ENCODE data around the gene UBN1.
"Not testable (repeated sequence)": the region's sequence is repeated elsewhere in the genome, so short reads cannot be mapped to it uniquely, and the experiment has no call there.

The UBN1 gene

DNA sequence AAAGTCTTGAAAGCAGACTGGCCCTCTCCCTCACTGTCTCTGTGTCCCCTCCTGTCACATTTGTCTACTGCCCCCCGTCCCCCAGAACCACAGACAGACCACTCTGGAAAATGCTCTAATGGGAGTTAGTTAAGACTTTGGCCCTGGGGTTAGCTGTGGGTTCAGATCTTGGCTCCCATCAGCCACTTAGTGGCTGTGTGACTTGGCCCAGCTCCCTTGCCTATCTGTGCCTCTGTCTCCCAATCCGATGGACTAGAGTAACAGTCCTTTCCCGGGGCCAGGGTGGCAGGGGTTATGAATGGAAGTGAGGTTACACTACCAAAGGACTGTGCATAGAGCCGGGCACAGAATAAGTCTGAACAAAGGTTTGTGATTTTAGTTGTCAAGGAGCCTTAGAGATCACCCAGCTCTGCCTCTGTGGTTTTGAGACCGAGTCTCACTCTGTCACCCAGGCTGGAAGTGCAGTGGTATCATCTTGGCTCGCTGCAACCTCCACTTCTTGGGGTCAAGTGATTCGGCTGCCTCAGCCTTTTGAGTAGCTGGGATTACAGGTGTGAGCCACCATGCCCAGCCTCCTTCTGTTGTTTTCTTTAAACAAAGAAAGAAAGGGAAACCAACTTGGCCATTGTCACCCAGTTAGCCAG is 66.0 kb downstream of the UBN1 start:
- no peak for DNase-seq

DNA sequence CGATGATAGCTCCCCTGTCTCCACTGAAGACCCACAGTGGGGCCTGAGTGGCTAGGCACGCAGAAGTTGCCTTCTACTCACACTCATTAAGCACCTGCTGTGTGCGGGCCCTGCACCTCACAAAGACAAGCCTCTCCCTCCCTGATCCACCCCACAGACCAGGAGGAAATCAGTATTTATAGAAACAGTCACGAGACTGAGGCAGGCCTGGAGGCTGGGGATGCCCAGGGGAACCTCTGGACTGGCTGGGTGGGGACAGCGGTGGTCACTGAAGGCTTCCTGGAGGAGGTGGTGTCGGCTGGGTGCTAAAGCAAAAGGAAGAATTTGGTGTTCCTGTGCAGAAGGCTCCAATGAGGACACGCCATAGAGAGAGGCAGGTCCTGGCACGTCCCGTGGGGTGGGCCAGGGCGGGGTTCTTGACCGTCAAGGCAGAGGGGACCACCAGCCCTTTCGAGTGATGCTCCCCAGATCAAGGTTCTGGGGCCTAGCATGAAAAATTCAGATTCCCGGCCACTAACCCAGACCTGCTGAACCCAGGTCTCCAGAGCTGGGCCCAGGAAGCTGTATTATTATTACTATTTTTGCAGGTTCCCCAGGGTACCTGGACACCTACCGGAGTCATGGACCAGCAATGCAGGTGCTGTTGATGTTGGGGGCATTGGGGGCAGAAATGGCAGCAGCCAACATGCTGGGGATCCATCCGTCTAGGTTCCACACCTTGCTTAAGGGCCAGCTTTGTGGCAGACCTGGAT is 66.7 kb downstream of the UBN1 start:
- DNase-seq: no peak

DNA sequence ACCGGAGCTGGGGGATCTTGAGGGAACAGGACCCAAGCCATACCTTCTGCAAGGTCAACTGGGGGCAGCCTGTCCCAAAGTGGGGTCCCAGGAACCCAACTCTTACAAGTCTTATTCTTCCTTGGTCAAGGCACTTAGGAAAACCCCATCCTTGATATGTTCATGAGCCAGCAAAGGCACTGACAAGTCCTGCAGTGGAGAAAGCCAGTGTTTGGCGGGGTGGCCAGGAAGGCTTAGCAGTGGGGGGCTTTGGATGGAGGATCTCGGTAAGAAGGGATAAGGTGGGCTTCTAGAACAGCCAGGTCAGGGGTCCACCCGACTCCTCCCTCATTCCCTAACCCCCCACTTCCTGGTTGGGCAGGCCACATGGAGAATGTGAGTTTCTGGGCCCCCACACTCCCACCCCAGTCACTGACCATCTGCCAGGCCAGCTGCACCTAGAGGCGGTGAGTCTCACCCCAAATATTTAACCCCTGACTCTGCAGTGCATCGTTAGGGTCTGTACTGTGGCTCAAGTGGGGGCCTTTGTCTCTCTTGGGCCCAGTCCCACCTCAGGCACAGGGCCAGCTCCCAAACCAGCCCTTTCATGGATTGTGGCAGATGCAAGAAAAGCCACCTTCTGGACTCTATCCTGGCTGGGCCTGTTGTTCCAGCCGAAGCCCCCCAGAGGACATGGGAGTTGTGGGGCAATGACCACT is 67.4 kb downstream of the UBN1 start:
- no peak for DNase-seq

DNA sequence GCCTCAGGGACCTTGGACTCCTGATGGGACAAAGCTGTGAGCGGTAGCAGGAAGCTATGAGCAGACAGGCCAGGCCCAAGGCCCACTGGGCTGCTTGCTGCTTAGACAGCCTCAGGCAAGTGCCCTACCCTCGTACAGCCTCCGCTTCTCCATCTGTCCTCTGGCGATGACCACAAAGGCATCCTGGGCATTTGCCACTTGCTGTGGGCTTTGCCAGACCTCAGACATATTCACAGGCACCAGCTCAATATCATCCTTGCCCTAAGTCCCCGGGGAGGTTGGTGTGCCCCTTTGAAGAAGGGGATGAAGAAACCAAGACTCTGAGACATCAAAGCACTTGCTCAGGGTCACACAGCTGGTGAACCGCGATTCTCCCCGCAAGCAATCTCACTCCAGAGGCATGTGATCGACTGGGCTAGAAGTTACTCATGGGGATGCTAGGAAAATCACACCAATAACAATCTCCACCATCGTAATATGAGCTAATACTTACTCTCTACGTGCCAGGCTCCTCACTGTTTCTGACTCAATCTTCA is 68.0 kb downstream of the UBN1 start:
- DNase-seq: no peak

DNA sequence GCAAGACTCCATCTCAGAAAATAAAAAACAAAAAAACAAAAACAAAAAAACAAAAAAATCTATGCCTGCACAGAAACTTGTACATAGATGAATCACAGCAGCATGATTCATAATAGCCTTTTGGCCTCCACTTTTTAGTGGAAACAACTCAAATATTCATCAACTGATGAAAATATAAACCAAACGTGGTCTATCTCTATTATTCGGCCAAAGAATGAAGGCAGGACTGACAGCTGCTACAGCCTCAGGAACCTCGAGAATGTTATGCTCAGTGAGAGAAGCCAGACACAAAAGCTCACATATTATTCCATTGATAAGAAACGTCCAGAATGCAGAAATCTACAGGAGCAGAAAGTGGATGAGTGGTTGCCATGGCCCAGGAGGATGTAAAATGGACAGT is 69.8 kb downstream of the UBN1 start:
- no peak for DNase-seq

DNA sequence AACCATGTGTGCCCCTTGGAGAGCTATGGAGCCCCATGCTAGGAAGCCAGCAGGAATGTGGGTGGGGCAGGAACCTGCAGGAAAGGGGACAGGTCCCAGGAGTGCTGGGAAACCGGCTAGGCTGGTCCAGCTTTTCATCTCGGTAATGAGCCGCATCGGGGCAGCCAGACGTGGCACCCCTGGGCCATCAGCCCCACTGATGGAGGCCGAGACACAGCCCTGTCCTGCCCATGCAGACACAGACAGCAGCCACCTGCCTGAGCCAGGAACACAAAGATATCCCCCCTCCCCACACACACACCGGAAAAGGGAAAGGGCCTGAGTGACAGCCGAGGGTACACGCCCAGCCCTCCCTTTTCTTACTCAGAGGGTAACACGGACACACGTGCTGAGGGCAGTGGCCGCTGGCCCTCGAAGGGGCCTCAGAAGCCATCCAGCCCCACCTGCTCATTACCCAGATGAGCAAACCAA is 71.5 kb downstream of the UBN1 start:
- no peak for DNase-seq

DNA sequence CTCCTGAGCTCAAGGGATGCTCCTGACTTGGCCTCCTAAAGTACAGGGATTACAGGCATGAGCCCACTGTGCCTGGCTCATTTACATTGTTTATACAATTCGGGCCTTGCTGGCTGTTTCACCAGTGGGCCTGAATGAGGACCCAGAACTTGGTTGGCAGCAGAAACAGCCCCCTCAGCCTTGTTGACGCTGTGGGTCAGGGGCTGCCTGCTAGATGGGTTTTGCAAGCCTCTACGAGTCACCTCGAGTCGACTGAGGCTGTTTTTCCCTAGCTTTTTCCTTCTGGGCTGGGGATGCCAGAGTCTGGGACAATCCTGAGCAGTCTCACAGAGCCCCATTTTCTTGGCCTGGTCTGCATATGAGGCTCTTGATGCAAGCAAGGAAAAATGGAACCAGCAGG is 73.5 kb downstream of the UBN1 start:
- DNase-seq: no peak

DNA sequence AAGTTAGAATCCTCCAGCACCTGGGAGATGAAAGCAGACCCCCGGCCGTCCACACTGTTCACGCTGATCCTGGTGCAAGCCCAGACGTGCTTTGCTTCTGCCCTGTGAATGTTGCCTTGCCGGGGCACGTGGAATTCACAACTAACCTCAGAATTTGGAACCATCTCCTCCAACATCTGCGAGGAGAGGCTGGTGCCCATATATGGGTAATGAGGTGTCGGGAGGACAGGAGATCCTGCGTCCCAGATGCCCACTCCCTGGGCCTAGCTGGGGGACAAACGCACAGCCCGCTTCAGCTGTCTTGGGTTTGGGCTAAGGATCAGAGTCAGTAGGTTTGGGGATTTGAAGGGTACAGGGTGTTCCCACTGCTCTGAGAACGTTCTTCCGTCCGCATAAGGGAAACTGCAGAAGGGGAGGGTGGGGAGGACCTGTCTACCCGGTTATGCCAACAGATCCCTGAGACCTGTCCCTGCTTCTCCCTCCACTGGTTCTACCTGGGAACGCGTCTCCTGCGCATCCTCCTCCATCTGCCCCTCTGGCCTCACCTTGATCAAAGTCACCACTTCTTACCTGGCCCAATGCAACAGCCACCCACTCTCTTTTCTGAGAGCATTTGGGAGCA is 75.6 kb downstream of the UBN1 start:
- DNase-seq: no peak

DNA sequence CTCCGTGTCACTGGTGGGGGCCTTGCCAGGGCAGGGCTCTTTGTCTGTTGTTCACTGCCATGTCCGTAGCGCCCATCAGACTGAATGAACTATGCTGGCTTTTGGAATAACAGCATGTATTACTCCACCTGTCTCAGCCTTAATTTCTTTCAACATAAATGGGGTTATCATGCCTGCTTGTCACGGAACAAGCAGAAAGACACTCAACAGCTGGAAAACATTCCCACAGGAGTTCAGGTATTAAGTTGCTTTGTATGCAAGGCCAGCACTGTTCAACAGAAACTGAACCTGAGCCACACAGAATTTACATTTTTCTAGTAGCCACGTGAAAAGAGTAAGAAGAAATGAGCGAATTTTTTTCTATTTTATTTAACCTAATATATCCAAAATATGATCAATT is 76.6 kb downstream of the UBN1 start:
- no peak for DNase-seq

DNA sequence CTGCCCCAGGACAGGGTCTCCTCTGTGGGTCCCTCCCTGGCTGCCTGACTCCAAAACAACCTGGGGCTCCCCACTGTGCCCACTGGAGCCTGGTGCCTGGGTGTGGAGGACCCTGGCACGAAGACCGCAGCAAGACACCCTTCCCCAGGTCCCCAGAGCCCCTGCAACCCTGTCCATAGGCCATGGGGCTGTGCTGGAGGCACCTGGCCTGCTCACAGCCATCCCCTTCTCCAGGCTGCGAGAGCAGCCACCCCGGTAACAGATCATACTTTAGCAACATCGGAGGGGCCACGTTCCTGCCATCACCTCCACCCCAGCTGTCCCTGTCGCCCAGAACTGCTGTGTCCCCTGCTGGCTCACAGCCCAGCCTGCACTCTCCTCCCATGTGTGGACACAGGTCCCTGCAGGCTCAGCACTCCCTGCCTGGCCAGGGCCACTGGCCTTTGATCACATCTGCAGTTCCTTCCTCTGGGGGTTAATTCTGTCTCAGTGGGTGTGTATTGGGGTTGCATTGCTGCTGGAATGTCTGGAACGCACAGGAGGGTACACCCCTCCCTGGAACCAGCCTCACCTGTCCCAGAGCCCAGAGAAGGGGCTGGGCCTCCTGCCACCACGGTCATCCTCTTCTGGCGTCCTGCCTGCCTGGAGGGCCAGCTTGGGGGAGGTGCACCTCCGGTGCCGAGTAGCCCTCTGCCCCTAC is 77.5 kb downstream of the UBN1 start:
- no peak for DNase-seq

DNA sequence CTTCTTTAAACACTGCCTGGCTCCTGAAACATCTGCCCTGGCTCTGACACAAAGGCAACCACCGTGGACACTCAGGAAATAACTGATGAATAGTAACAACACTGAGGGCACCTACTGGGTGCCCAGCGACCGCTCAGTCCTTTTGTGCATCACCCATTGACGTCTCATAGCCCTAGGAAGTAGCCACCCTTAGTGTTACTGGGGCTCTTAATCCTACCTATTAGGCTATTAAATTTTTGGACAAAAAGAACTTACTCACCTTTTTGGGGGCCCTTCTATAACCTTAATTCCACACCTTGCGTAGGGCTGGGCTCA is 78.0 kb downstream of the UBN1 start:
- DNase-seq: no peak

DNA sequence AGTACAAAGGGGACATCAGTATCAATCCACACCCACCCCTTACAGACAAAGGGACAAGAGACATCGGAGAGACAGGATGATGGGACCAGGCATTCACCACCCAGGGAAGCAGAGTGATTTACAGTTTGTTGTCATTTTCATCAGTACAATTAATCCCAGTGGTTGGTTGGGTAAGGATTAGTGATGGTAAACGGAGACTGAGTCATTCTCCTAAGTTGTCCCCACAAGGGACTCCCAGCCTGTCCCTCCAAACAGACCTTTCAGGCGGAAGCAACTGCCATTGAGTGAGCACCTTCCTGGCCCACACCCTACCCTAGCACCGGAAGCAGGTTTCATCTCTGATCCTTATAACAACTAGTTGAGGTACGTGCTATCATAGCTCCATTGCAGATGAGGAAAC is 78.5 kb downstream of the UBN1 start:
- no peak for DNase-seq

DNA sequence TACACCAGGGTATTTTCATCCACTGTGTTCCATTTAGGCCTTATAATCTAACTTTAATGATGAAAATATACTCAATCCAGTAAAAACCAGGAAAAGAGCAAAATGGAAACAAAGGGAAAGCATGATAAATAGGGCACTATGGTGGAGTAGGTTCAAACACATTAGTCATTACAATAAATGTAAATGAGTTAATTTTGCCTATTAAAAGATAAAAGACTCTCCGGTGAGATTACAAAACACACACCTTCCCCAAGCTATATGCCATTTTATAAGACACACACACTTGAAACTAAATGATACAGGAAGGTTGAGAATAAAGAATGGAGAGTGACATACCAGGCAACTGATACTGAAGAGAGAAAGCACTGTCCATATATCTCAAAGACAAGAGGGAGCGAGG is 79.6 kb downstream of the UBN1 start:
- DNase-seq: no peak

DNA sequence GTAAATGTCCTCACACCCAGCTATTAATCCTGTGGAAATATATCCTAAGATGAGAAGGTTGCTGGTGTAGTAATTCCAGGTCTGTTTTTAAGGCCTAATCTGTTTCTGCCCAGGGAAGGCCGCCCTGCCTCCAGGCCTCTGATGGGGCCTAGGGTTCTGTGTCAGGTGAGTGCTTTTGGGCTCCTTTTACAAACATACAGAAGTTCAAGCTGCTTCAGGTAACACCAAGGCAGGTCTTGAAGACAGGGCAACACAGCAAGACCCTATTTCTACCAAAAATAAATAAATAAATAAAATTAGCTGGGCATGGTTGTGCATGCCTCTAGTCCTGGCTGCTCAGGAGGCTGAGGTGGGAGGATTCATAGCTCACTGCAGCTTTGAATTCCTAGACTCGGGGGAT is 80.4 kb downstream of the UBN1 start:
- DNase-seq: no peak

DNA sequence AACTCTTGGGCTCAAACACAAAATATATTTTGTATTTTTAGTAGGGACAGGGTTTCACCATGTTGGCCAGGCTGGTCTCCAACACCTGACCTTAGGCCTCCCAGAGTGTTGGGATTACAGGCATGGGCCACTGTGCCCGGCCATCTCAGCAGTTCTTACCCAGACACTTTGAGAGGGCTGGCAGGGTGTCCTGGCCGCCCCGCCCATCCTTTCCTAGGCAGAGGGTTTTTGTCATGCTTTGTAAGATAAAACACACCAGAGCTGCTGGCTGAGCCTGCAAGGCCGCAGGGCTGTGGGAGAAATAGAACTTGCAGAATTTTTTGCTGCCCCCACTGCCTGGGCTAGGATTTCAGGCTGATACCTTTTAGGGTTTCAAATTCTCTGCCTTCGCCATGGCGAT is 80.9 kb downstream of the UBN1 start:
- DNase-seq: no peak

DNA sequence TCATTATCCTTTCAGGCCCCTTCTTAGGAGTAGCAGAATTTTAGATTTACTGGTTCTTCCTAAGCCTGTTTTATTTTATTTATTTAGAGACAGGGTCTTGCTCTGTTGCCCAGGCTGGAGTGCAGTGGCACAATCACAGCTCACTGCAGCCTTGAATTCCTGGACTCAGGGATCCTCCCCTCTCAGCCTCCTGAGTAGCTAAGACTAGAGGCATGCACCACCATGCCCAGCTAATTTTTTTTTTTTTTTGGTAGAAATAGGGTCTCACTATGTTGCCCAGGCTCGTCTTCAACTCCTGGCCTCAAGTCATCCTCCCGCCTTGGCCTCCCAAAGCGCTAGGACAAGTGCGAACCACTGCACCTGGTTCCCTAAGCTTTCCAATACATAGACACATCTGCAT is 82.3 kb downstream of the UBN1 start:
- not testable (repeated sequence) for DNase-seq

DNA sequence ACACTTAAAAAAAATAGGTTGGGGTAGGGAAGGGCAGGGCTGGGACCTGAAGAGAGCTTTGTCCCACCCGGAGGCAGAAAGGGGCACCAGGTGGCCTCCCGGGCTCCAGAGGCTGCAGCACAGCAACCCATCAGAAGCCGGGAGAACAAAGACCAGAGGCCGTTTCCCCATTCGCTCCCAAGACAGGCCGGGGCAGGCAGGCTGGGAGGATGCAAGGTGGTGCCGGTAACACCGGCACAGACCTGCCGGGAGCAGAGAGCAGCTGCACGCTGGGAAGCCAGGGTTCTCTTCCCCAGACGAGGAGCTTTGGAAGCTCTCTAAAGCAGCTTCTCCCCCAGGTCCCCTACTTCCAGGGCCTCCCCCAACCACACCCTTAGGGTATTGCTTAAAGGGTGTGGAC is 84.1 kb downstream of the UBN1 start:
- no peak for DNase-seq

All from CD4-positive, alpha-beta T cell treated with Interleukin-17A for 4 hours (primary cell).